CD4-positive, CD25-positive, alpha-beta regulatory T cell (primary cell): ENCODE results near the gene NT5C3B. TPM values are rescaled to one million over a fixed set of nuclear protein-coding genes. Genes with fewer than 3 reads are reported as not detected.

Experiments used
- ATAC-seq, 2 donors: fragments of 150-1000 bp; cut with Tn5 transposase; one replicate each; pipeline ENCODE4 v1.10.0; 2021; ENCODE audit warnings: low read depth in 2 of 2, moderate number of reproducible peaks in 2 of 2, moderate library complexity in 1 of 2
- DNase-seq, 3 donors: peaks; one replicate each; pipeline versions ENCODE4 v3.0.0 to v3.0.0-alpha.2; 2012 to 2022; ENCODE audit warnings: mixed read lengths in 1 of 3
- H3K27ac ChIP-seq: one replicate; pipeline ENCODE4 v1.7.0; 2013; ENCODE audit warnings: mild to moderate bottlenecking, low read length; ENCODE audit not compliant: insufficient read depth, poor library complexity, severe bottlenecking
- H3K27me3 ChIP-seq: one replicate; pipeline ENCODE4 v1.7.0; 2013; ENCODE audit warnings: low read length; ENCODE audit not compliant: control insufficient read depth, insufficient read depth
- H3K36me3 ChIP-seq: one replicate; pipeline ENCODE4 v1.7.0; 2013; ENCODE audit warnings: mild to moderate bottlenecking, low read length, moderate library complexity; ENCODE audit not compliant: control insufficient read depth, insufficient read depth
- H3K4me1 ChIP-seq: 2 replicates; pipeline ENCODE4 v1.7.0; 2013; ENCODE audit warnings: mild to moderate bottlenecking, low read length; ENCODE audit not compliant: insufficient read depth, control insufficient read depth, poor library complexity, severe bottlenecking
- H3K4me3 ChIP-seq: one replicate; pipeline ENCODE4 v1.7.0; 2013; ENCODE audit warnings: low read depth, mild to moderate bottlenecking, low read length, moderate library complexity
- H3K9me3 ChIP-seq, 2 experiments: 1 replicate in 1 of 2; 2 replicates in 1 of 2; pipeline ENCODE4 v1.7.0; 2013; ENCODE audit warnings: low read length in 2 of 2, mild to moderate bottlenecking in 1 of 2, moderate library complexity in 1 of 2; ENCODE audit not compliant: control insufficient read depth in 2 of 2
- H3K27ac Mint-ChIP-seq, 3 donors: one replicate each; pipeline ENCODE4 v1.8.0; 2020 to 2022; ENCODE audit warnings: mild to moderate bottlenecking in 3 of 3, mixed read lengths in 3 of 3, moderate library complexity in 2 of 3
- H3K27me3 Mint-ChIP-seq: one replicate; pipeline ENCODE4 v1.8.0; 2022; ENCODE audit warnings: mild to moderate bottlenecking, mixed read lengths
- H3K36me3 Mint-ChIP-seq: one replicate; pipeline ENCODE4 v1.8.0; 2020; ENCODE audit warnings: mixed read lengths
- H3K4me1 Mint-ChIP-seq, 4 donors: one replicate each; pipeline ENCODE4 v1.8.0; 2020 to 2022; ENCODE audit warnings: mixed read lengths in 4 of 4, mild to moderate bottlenecking in 1 of 4
- H3K4me3 Mint-ChIP-seq, 4 donors: one replicate each; pipeline ENCODE4 v1.8.0; 2020 to 2022; ENCODE audit warnings: mild to moderate bottlenecking in 4 of 4, mixed read lengths in 4 of 4, moderate library complexity in 3 of 4
- H3K9me3 Mint-ChIP-seq, 7 donors: one replicate each; pipeline ENCODE4 v1.8.0; 2020 to 2022; ENCODE audit warnings: mixed read lengths in 7 of 7, mild to moderate bottlenecking in 3 of 7, moderate library complexity in 2 of 7
- polyA plus RNA-seq, 4 donors: library from polyadenylated mRNA; unstranded; fragments of 300-500 nt; fragmentation: Illumina TruSeq; gene quantifications; one replicate each; pipeline ENCODE4 v1.2.3, GENCODE V29; 2021
- total RNA-seq: library from RNA; stranded (reverse); gene quantifications from one replicate; pipeline ENCODE4 v1.2.3, GENCODE V29; 2022

Gene NT5C3B
- total and polyA plus RNA-seq, 5 donors from 2014 or later = 15.5 to 37.7 (median 17.9) TPM

DNA sequence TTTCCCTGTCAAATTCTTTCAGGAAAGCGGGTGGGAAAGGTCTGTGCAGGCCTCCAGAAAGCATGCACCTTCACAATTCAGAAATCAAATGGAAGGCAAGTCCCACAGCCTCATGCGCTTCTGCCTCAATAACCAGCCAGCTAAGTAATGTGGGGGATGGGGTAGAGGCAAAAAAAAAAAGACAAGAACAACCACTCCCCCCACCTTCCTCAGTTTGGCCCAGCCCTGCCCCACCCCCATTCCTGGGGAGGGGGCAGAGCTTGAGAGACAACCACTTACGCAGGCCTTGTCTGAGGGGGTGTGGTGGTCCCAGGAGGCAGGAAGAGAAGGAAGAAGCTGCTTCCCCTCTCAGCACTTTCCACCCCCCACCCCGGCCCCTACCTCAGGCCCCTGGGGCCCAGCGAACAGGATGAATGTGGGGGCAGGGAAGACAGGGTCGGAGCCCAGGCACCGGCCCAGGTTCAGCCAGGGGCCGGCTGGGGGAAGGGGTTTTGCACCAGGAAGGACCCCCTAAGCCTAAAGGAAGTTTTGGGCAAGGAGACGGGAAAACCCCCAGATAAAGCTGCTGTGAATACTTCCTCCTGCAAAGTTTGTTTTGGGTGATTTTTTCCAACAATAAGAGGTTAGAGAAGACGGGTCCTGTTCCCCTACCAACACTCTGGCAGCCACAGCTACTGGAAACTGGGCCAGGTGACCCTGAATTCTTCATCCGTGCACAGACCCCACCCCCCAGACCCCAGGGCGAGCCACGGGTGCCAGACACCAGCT lies 50.8 kb downstream of the NT5C3B start:
- peaks cover 0 to 31% (median 5%) of the 10 kb centered on the region in 4 donors for H3K4me1 Mint-ChIP-seq
- Histone ChIP-seq H3K36me3 (no peaks in the 10 kb centered on the region), H3K4me1 (peaks cover 16% of the 10 kb centered on the region), H3K27me3 (peaks cover 8% of the 10 kb centered on the region), H3K27ac (no peak overlapping the region), H3K4me3 (no peak overlapping the region), H3K9me3 (no peaks in the 10 kb centered on the region)
- H3K4me3 Mint-ChIP-seq = peak overlapping the region in 2 of 4 donors; percentile 59 to 69
- no peaks in the 10 kb centered on the region for H3K36me3 Mint-ChIP-seq
- ATAC-seq (no peak), DNase-seq (no peak)
- H3K9me3 Mint-ChIP-seq = peaks cover 0 to 3% (median 0%) of the 10 kb centered on the region in 7 donors
- peak overlapping the region in 1 of 3 donors; percentile 38 for H3K27ac Mint-ChIP-seq
- H3K27me3 Mint-ChIP-seq = peaks cover 41% of the 10 kb centered on the region

DNA sequence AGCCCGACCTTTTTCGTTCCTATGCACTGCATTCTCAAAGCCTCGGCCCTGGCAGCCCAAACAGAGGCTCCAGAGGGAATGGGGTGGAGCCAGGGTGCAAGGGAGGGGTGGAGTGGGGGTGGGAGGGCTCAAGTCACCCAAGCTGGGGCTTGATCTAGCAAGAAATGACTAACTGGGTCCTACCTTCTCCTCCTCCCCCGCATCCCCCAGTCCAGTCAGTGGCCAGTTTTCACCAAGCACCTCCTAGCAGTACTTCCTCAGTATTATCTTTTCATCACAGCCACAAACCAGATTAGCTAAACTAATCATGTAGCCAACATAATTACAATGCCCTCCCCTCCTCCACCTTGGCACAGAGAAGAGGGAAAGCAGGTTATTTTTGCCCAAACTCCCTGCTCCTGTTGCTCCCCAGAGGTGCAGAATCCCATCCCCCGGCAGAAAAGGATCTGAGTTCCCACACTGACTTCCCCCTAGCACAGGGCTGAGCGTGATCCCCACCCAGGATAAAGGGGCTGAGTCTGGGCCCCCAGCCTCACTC lies 51.8 kb downstream of the NT5C3B start:
- Mint-ChIP-seq H3K4me1 (peaks cover 0 to 31% (median 5%) of the 10 kb centered on the region in 4 donors), H3K4me3 (peak overlapping the region in 1 of 4 donors; percentile 13), H3K9me3 (peaks cover 0 to 3% (median 0%) of the 10 kb centered on the region in 7 donors), H3K36me3 (no peaks in the 10 kb centered on the region), H3K27ac (no peak overlapping the region), H3K27me3 (peaks cover 44% of the 10 kb centered on the region)
- no peak for DNase-seq
- Histone ChIP-seq H3K36me3 (no peaks in the 10 kb centered on the region), H3K9me3 (no peaks in the 10 kb centered on the region), H3K27me3 (peaks cover 8% of the 10 kb centered on the region), H3K4me3 (no peak overlapping the region), H3K27ac (no peak overlapping the region), H3K4me1 (peaks cover 16% of the 10 kb centered on the region)
- no peak for ATAC-seq

DNA sequence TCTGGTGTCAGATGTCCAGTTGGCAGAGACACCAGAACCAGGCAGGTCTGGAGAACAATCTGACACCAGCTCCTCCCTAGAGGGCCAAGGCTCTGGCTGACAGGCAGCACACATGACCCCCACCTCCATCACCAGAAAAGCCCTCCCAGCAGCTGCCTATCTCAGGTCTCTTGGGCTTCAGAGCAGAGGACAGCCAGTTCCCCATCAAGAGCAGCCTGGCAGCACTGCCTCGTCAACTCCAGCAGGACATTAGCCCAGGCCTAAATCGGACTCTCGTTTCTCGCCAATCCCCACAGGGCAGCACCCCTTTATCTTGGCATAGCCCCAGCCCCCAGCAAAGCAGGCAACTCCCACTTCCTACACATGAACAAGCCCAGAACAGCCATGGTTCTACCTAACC lies 53.9 kb downstream of the NT5C3B start:
- no peaks in the 10 kb centered on the region for H3K36me3 ChIP-seq
- H3K9me3 ChIP-seq = no peaks in the 10 kb centered on the region
- ATAC-seq (no peak), DNase-seq (no peak)
- Mint-ChIP-seq H3K27me3 (peaks cover 31% of the 10 kb centered on the region), H3K4me3 (no peak overlapping the region), H3K4me1 (peaks cover 0 to 17% (median 5%) of the 10 kb centered on the region in 4 donors), H3K36me3 (no peaks in the 10 kb centered on the region), H3K9me3 (peaks cover 0 to 3% (median 0%) of the 10 kb centered on the region in 7 donors), H3K27ac (peak overlapping the region in 1 of 3 donors; percentile 51)
- no peak overlapping the region for H3K27ac ChIP-seq
- peaks cover 16% of the 10 kb centered on the region for H3K4me1 ChIP-seq
- H3K4me3 ChIP-seq = no peak overlapping the region
- H3K27me3 ChIP-seq = peaks cover 7% of the 10 kb centered on the region

DNA sequence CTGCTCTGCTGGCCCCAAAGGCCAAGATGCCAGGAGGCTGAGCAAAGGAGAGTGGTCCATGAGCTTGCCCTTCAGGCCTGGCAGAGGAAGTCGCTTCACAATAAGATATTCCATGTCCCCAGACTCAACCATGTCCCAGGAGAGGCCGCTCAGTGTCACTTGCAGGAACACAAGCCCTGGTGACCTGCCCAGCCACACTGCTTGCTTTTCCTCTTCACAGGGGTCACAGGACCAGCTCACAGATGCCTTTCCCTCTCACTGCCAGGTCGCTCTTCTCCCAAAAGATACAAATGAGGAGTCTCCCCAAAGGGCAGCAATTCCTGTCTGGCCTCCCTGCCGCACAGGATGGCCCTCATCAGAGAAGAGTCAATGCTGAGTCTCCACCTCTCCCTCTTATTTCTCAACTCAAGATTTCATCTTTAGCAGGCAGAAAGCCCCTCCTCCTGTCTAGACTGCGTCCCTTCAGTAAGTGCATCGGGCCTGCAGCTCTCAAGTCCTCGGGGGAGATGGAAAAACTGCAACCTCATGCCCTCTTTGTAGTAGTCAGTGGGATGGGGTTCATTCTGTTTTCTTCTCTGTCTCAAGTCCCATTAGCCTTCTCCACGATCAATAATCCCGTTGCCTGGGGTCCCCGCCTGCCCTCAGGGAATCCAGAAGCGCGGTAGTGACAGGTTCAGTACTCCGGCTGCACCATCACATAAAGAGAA lies 54.5 kb downstream of the NT5C3B start:
- peaks cover 25% of the 10 kb centered on the region for H3K27me3 Mint-ChIP-seq
- ATAC-seq (no peak), DNase-seq (no peak)
- peaks cover 0 to 12% (median 0%) of the 10 kb centered on the region in 4 donors for H3K4me1 Mint-ChIP-seq
- H3K4me3 Mint-ChIP-seq = no peak overlapping the region
- Histone ChIP-seq H3K4me3 (no peak overlapping the region), H3K4me1 (peaks cover 16% of the 10 kb centered on the region), H3K27ac (no peak overlapping the region), H3K36me3 (no peaks in the 10 kb centered on the region), H3K9me3 (no peaks in the 10 kb centered on the region), H3K27me3 (peaks cover 3% of the 10 kb centered on the region)
- no peaks in the 10 kb centered on the region for H3K9me3 Mint-ChIP-seq
- H3K36me3 Mint-ChIP-seq = no peaks in the 10 kb centered on the region
- H3K27ac Mint-ChIP-seq = peak overlapping the region in 1 of 3 donors; percentile 51

DNA sequence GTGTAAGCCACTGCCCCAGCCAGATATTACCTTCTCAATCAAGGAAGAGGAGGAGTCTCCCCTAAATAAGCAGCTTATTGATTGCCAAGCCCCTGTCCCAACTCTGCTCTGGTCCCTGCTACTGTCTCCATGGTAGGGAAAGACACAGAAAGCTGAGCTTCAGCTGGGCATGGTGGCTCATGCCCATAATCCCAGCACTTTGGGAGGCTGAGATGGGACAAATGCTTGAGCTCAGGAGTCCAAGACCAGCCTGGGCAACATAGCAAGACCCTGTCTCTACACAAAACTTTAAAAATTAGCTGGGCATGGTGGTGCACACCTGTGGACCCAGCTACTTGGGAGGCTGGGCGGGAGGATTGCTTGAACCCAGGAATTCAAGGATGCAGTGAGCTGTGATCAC lies 56.1 kb downstream of the NT5C3B start:
- no peaks in the 10 kb centered on the region for H3K36me3 ChIP-seq
- no peak for ATAC-seq
- H3K27me3 ChIP-seq = peaks cover 3% of the 10 kb centered on the region
- no peaks in the 10 kb centered on the region for H3K36me3 Mint-ChIP-seq
- no peak overlapping the region for H3K4me3 ChIP-seq
- H3K4me1 ChIP-seq = peaks cover under 1% of the 10 kb centered on the region
- no peak for DNase-seq
- peaks cover 27% of the 10 kb centered on the region for H3K27me3 Mint-ChIP-seq
- H3K4me1 Mint-ChIP-seq = peaks cover 0 to 3% (median 0%) of the 10 kb centered on the region in 4 donors
- no peaks in the 10 kb centered on the region for H3K9me3 ChIP-seq
- H3K4me3 Mint-ChIP-seq = no peak overlapping the region
- no peak overlapping the region for H3K27ac Mint-ChIP-seq
- no peaks in the 10 kb centered on the region for H3K9me3 Mint-ChIP-seq
- H3K27ac ChIP-seq = no peak overlapping the region

DNA sequence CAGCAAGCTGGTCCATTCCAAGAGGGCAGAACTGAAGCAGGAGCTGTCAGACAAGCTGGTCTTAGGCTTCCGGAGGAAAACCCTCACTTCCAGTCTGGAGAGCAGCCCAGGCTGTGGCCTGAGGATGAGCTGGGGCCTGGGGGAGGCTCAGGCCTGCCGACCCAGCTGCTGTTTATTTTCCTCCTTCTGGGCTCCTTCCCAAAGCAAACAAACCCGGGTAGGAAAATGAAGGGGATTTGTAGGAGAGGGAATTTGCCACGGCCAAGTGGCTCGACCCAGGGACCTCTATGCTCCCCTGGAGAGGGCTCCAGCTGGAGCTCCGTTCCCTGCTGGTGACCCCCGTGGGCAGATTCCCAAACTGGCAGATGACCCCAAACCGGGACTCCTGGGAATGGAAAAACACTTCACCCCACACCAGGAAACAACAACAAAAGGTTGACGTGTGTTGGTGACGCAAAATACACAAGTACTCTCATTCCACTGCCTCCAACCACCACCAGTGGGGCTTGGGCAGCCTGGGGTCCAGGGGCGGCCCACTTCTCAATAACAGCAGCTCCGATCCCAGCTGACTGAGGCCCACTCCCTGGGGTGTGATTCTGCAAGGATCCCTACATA lies 58.4 kb downstream of the NT5C3B start:
- no peaks in the 10 kb centered on the region for H3K27me3 ChIP-seq
- ATAC-seq (no peak), DNase-seq (no peak)
- no peak overlapping the region for H3K27ac ChIP-seq
- H3K27ac Mint-ChIP-seq = no peak overlapping the region
- no peaks in the 10 kb centered on the region for H3K4me1 Mint-ChIP-seq
- no peaks in the 10 kb centered on the region for H3K36me3 ChIP-seq
- H3K9me3 ChIP-seq = no peaks in the 10 kb centered on the region
- H3K27me3 Mint-ChIP-seq = peaks cover 12% of the 10 kb centered on the region
- no peaks in the 10 kb centered on the region for H3K4me1 ChIP-seq
- H3K4me3 ChIP-seq = no peak overlapping the region
- H3K4me3 Mint-ChIP-seq = no peak overlapping the region
- H3K9me3 Mint-ChIP-seq = no peaks in the 10 kb centered on the region
- H3K36me3 Mint-ChIP-seq = no peaks in the 10 kb centered on the region

DNA sequence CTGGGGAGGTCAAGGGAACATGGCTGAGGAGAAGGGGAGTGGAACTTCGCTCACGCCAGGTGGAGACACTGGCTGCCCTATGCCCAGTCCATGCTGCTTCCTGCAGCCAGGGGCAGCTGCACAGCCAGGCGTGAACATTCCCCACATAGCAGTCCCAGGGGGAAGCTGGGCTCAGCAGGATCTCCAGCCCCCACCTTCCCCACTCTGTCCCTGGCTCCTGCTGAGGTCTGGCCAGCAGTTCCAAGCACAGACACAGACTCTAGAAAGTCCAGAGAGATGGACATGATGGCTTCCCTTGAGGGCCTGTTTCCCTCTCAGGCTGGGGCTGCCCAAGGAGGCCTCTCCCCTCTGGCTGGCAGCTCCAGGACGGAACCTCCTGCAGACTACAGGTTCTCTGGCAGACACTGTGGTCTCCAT lies 58.9 kb downstream of the NT5C3B start:
- Histone ChIP-seq H3K4me1 (no peaks in the 10 kb centered on the region), H3K27ac (no peak overlapping the region), H3K4me3 (no peak overlapping the region), H3K9me3 (no peaks in the 10 kb centered on the region), H3K36me3 (no peaks in the 10 kb centered on the region), H3K27me3 (no peaks in the 10 kb centered on the region)
- no peaks in the 10 kb centered on the region for H3K9me3 Mint-ChIP-seq
- DNase-seq = no peak
- no peak for ATAC-seq
- no peak overlapping the region for H3K4me3 Mint-ChIP-seq
- H3K27ac Mint-ChIP-seq = no peak overlapping the region
- peaks cover 12% of the 10 kb centered on the region for H3K27me3 Mint-ChIP-seq
- H3K36me3 Mint-ChIP-seq = no peaks in the 10 kb centered on the region
- H3K4me1 Mint-ChIP-seq = no peaks in the 10 kb centered on the region
